HUES6 (cell line): ENCODE measurements around the gene ZC3H12A.

Source experiments
- H3K27ac ChIP-seq: 2 replicates; pipeline ENCODE4 v1.7.0; 2013; ENCODE audit warnings: low read depth, mild to moderate bottlenecking, low read length, inconsistent platforms
- H3K27me3 ChIP-seq: 2 replicates; pipeline ENCODE4 v1.6.1; 2013; ENCODE audit warnings: low read length; ENCODE audit not compliant: control insufficient read depth, insufficient read depth
- H3K36me3 ChIP-seq: 2 replicates; pipeline ENCODE4 v1.6.1; 2013; ENCODE audit warnings: low read length; ENCODE audit not compliant: control insufficient read depth, insufficient read depth
- H3K4me1 ChIP-seq: 2 replicates; pipeline ENCODE4 v1.6.1; 2013; ENCODE audit warnings: low read length; ENCODE audit not compliant: control insufficient read depth, insufficient read depth
- H3K4me3 ChIP-seq: 2 replicates; pipeline ENCODE4 v1.5.1; 2013; ENCODE audit warnings: low read depth, low read length
- H3K9ac ChIP-seq: one replicate; pipeline ENCODE4 v1.6.1; 2013; ENCODE audit warnings: mild to moderate bottlenecking, low read length
- H3K9me3 ChIP-seq: 2 replicates; pipeline ENCODE4 v1.6.1; 2013; ENCODE audit warnings: low read depth, low read length; ENCODE audit not compliant: control insufficient read depth, insufficient read depth

The ZC3H12A gene

DNA sequence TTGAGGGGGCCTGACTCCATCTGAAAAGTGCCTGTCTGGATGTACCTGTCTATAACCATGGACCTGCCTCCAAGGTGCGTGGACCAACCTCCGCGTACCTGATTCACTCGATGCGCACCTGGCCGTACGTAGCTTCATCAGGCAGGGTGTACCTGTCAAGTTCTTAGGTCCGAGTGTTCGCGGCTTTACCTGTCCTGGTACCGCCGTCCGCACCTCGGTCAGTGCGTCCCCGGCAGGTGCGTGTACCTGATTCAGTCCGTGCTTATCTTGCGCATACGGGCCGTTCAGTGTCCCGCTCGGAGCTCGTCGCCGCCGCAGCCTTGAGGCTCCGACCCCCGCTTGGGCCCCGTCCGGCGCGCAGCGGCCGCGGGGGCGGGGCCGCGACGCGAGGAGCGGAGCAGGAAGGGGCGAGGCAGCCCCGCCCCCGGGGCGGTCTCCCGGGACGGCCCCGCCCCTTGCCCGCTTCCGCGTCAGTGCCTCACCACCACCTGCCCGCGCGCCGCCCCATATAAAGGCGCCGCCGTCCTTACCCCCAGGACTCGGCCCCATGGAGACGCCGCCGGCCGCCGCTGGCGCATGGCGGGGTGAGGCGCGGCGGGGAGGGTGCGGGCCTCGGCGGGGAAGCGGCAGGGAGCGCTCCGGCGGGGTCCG, at the start of gene ZC3H12A:
Gene ZC3H12A (plus strand): TSS at position 535 of the 651 bp plus-strand sequence. CDS start 917 bp downstream, outside the sequence.
- Histone ChIP-seq H3K4me1 (peaks cover 70% of the 10 kb centered on the region), H3K27me3 (peaks cover 13% of the 10 kb centered on the region), H3K9ac (peak within 1 kb of the TSS; percentile 85), H3K4me3 (peak within 1 kb of the TSS; percentile 98), H3K9me3 (no peaks in the 10 kb centered on the region), H3K36me3 (peaks cover 24% of the 10 kb centered on the region), H3K27ac (peak within 1 kb of the TSS; percentile 35; the same call in 1 of the 2 replicates)

DNA sequence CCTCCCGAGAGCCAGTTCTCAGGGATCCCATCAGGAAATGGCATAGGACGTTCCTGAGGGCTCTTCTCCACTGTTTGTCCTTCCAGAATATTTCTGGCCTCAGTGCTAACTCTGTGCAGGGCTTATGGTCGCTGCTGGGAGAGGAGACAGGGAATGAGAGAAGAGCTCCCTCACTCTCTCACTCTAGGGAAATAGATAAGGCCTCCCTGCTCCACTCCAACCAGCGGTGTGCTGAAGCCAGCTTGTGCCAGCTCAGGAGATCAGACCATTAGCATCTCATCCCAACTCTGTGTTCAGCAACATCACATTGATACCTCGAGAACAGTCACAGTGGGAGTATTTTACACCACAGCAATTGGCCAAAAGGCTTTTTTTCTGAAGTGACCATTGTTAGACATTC, 49.2 kb upstream of the ZC3H12A start:
- no peaks in the 10 kb centered on the region for H3K4me1 ChIP-seq
- H3K36me3 ChIP-seq = no peaks in the 10 kb centered on the region
- H3K27me3 ChIP-seq = peaks cover 9% of the 10 kb centered on the region
- no peaks in the 10 kb centered on the region for H3K9me3 ChIP-seq
- no peak overlapping the region for H3K27ac ChIP-seq
- no peak overlapping the region for H3K9ac ChIP-seq
- no peak overlapping the region for H3K4me3 ChIP-seq

DNA sequence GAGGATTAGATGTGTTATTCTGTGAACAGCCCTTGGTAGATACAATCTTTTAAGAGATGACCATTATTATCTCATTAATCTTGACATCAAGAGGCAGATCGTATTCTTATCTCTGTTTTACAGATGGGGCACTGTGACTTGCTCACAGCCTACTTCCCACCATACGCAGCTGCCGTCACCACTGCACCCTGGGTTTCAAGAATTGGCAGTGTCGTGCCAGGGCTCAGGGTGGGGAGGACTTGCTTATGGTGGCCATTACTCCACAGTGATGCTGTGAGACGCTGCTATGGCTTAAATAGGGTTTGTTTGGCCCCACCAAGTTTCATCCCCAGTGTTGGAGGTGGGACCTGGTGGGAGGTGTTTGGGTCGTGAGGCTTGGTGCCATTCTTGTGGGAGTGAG, 45.4 kb upstream of the ZC3H12A start:
- no peaks in the 10 kb centered on the region for H3K9me3 ChIP-seq

DNA sequence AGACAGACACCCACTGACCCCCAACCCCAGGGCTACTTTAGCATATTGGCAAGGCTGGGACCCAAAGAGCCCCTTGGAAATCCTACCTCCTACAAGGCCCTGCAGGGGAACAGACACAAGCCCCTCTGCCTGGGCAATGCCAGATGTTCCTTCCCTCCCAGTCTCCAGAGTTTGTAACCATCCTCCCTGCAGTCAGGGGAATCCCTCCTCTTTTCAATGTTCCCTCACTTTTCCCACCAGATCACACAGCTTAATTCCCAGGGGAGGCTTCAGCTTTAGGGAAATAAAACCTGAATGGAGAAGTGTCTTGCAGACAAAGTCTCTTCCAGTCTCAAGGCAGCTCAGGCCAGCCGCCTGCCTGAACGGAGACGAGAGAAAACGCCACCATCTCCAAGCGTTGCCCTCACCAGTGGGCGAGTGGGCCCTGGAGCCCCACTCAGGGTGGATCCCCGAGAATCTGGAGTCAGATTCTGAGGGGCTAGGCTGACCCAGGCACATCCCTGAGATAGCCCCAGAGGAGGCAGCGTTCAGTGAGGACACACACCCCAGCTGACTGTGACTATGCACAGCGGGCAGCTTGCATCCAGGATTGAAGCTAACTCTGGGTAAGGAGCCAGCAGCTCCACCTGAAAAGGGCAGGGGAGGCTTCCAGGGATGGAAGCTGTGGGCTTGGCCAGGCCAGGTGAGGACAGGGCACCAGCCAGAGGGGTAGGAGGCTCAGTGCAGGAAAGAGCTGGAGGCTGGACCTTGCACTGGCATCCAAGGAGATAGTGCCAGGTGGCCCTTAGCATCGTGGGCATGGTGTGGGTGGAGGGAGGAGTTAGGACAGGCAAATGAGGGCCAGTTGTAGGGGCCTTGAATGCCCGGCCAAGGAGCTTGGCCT, 44.0 kb upstream of the ZC3H12A start:
- Histone ChIP-seq H3K9ac (no peak overlapping the region), H3K36me3 (no peaks in the 10 kb centered on the region), H3K27me3 (peaks cover 5% of the 10 kb centered on the region), H3K4me3 (no peak overlapping the region), H3K9me3 (no peaks in the 10 kb centered on the region), H3K27ac (no peak overlapping the region), H3K4me1 (0 out of 2 replicates have a peak, but pooled peaks cover 4% of the 10 kb centered on the region)

More for the DNA sequence above, 45.4 kb upstream of the ZC3H12A start:
- Histone ChIP-seq H3K4me3 (no peak overlapping the region), H3K36me3 (no peaks in the 10 kb centered on the region), H3K27ac (no peak overlapping the region), H3K27me3 (peaks cover 5% of the 10 kb centered on the region), H3K4me1 (no peaks in the 10 kb centered on the region), H3K9ac (no peak overlapping the region)

DNA sequence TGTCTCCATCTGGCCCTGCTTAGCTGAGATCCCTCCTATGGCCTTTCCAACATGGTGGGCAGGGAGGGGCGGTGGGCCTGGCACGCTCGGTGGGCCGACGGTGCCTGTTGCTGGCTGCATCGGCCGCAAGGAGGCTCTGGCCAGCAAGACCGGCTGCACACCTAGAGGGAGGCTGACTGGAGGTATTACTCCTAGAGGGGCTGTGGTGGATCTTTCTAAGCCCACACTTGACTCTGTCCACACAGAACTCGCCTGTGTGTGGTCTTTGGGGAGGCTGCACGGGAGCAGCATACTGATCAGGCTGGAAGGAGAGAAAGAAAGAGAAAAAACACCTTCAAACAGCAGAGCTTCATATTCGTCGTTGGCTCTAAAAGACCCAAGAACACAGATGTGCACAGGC, 41.7 kb upstream of the ZC3H12A start:
- Histone ChIP-seq H3K36me3 (no peaks in the 10 kb centered on the region), H3K9ac (no peak overlapping the region), H3K27ac (no peak overlapping the region), H3K4me3 (no peak overlapping the region), H3K27me3 (peaks cover 17% of the 10 kb centered on the region), H3K4me1 (peaks cover 11% of the 10 kb centered on the region; the same call in 1 of the 2 replicates), H3K9me3 (no peaks in the 10 kb centered on the region)

DNA sequence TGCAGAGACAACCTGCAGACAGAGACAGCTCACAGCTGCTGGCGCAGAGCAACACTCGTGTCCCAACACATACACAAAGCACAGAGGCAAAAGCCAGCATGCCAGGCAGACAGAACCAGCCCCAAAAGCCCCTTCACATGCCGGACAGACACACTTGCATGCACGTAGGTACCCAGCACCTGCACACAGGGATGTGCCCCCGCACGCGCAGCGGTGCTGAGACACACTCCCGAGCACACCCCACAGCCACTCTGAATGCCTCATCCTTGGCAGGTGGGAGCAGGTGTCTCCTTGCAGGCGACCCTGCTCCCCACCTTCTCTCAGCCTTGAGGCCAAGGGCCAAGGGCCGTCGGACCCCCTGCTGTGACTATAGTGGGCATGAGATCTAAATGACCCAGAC, 41.2 kb upstream of the ZC3H12A start:
- H3K9ac ChIP-seq = no peak overlapping the region
- no peak overlapping the region for H3K4me3 ChIP-seq
- H3K9me3 ChIP-seq = no peaks in the 10 kb centered on the region
- no peaks in the 10 kb centered on the region for H3K36me3 ChIP-seq
- H3K4me1 ChIP-seq = peaks cover 12% of the 10 kb centered on the region; the same call in 1 of the 2 replicates
- H3K27me3 ChIP-seq = peaks cover 21% of the 10 kb centered on the region; the same call in 1 of the 2 replicates
- no peak overlapping the region for H3K27ac ChIP-seq

DNA sequence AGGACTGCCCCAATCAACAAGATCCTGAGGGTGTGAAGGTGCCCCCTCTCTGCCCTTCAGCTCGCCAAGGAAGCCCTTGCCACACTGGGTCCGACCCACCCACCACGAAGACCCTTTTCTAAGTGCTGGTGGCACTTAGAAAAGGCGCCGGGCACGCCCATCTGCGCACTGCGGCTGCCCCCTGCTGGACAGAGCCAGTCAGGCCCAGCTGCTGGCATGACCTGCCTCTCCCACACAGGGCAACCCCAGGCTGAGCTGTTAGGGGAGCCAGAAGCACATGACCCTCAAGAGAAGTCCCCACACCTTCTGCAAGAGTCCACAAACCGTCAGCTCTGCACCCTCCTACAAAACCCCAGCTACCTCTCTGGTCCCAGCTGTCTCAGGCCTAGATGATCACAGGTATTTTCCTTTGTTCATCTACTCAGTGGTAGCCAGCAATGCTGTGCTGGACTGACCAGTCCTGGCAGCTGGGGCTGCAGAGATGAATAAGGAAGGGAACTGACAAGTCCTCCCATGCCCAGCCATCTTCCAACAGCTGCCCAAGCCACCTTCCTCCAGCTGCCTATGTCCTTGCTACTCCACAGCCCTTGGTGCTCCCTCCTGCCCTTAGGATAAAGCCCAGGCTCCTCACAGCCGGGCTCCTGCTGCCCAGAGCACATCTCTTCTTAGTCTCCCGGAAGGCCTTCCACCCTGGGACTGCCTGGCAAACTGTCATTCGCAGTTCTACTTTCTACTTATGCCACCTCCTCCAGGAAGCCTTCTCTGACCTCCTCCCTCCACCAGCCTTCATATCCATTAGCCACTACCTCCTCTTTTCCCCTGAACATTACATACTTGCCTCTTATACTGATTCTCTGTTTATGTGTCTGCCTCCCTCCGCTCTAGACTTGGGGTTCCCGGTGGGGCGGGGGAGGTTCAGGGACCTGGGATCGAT, 39.8 kb upstream of the ZC3H12A start:
- Histone ChIP-seq H3K4me3 (no peak overlapping the region), H3K9ac (no peak overlapping the region), H3K36me3 (no peaks in the 10 kb centered on the region), H3K27me3 (peaks cover 25% of the 10 kb centered on the region; the same call in 1 of the 2 replicates), H3K9me3 (no peaks in the 10 kb centered on the region), H3K4me1 (peaks cover 24% of the 10 kb centered on the region), H3K27ac (no peak overlapping the region)

DNA sequence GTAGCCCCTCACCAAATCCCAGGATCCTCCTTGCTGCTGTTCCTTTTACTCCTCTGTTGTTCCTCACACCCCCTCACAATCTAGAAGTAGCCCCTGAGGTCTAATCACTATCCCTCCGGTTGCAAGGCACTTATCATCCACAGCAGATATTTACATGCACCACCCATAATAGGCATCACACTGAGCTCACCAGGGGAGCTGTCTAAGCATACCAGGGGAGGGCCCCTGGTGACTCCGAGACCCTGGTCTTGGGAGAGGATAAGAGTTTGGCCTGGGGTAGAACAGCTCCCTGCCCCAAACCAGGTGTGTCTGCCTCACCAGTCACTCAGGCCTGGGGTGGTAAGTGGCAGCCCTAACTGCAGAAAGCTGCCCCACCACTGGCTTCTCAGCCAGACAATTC, 37.3 kb upstream of the ZC3H12A start:
- H3K4me1 ChIP-seq = peaks cover 24% of the 10 kb centered on the region
- H3K4me3 ChIP-seq = no peak overlapping the region
- H3K9me3 ChIP-seq = no peaks in the 10 kb centered on the region
- no peak overlapping the region for H3K9ac ChIP-seq
- no peak overlapping the region for H3K27ac ChIP-seq
- peaks cover 30% of the 10 kb centered on the region; the same call in 1 of the 2 replicates for H3K27me3 ChIP-seq
- H3K36me3 ChIP-seq = no peaks in the 10 kb centered on the region

DNA sequence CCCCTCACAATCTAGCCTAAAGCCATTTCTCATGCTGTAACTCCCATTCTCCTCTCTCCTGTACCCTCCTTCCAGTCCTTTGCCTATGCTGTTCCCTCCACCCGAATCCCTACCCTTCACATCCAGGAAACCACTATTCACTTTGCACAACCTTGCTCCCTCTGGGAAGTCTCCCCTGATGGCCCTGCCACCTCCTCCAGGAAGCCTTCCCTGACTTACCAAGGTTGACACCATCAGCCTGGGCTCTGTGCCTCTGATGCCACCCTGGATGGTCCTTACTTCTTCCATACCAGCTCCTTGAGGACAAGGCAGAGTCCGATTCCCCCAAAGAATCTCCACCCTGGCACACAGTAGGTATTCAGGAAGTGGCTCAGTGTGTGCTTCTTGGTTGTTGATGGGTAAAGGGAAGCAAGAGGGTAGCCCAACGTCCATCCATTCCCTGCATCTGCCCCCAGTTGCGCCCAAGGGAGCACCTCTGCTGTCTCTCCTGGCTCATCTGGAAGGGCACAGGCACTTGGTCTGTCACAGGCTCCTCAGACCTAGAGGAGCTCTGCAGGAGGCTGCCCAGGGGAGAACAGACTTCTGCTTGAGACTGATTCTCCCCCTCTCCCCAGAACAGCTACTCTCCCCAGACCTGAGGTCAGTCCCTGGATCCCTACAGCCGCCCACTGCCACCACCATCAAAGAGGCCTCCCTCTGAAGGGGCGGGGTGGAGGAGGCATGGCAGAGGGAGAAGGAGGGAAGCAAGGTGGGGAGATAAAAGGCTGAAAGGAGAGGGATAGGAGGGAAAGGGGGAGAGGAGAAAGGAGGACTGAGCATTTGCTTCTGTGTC, 36.1 kb upstream of the ZC3H12A start:
- Histone ChIP-seq H3K4me1 (peaks cover 24% of the 10 kb centered on the region), H3K36me3 (no peaks in the 10 kb centered on the region), H3K4me3 (no peak overlapping the region), H3K27me3 (peaks cover 41% of the 10 kb centered on the region; the same call in 1 of the 2 replicates), H3K27ac (no peak overlapping the region), H3K9me3 (no peaks in the 10 kb centered on the region), H3K9ac (no peak overlapping the region)

DNA sequence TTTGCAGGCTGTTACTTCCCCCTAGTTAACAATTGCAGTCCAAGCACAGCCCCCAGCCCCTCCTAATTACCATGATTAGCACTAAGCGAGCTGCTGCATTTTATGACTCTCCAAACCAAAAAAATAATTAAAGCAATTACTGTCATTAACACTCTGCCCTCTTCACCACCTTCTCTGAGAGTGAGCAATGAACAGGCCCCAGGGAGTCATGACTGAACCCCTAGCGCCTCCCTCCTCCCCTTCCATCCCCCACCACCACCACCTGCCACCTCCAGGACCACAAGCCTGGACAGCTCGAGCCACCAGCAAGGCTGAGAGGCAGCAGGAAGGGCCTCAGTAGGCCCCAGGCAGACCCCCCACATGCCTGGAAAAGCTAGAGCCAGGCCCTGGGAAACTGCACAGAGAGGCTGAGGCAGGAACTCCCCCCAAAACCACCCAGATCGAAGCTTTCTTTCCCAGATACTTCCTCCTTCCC, 35.5 kb upstream of the ZC3H12A start:
- Histone ChIP-seq H3K9me3 (no peaks in the 10 kb centered on the region), H3K9ac (no peak overlapping the region), H3K27me3 (peaks cover 46% of the 10 kb centered on the region; the same call in 1 of the 2 replicates), H3K4me3 (no peak overlapping the region), H3K27ac (no peak overlapping the region), H3K36me3 (no peaks in the 10 kb centered on the region), H3K4me1 (peaks cover 24% of the 10 kb centered on the region)
